ENCODE measurements around the gene INS. TPM values are rescaled to one million over a fixed set of nuclear protein-coding genes. Genes with fewer than 3 reads are reported as not detected.
"Not testable (repeated sequence)": the region's sequence is repeated elsewhere in the genome, so short reads cannot be mapped to it uniquely, and the experiment has no call there.

Gene INS
- total and polyA plus RNA-seq, 2 of the 13 experiments (the other 11 are each of a cell fraction or from before 2014, with no cell fraction given) = not detected

GRCh38 chr11:2124736-2125484 lies 36.1 kb downstream of the INS start:
- H3K9ac ChIP-seq (ENCODE audit: insufficient read depth, low read depth, low read length); H3K4me2 ChIP-seq (ENCODE audit: low read depth, low read length); H3K9me3 ChIP-seq (ENCODE audit: low read length); BruUV-seq (replicated peaks); H3K27me3 ChIP-seq (ENCODE audit: control insufficient read depth in 1 of 2, insufficient read depth in 2 of 2, low read length in 2 of 2); H3K27ac ChIP-seq (ENCODE audit: extremely low read length, insufficient read depth, low read length); H3K79me2 ChIP-seq (ENCODE audit: insufficient read depth, low read length); in situ Hi-C loops (cut with HindIII; ENCODE audit: extremely low pct_ligation_motif_present, low pct_unique_long_range_greater_than_20kb); CTCF ChIA-PET (ENCODE audit: low intra/inter-chr PET ratio, low total read pairs); H3K4me3 ChIP-seq (replicated peaks in 1 of 3; ENCODE audit: insufficient read depth in 1 of 3, low read depth in 2 of 3, low read length in 3 of 3); H3K36me3 ChIP-seq (replicated peaks in 1 of 2; ENCODE audit: control insufficient read depth in 1 of 2, insufficient read depth in 2 of 2, low read length in 2 of 2); FAIRE-seq; H4K20me1 ChIP-seq (ENCODE audit: insufficient read depth, low read length); ATAC-seq; DNase-seq (ENCODE audit: low spot score); H2AFZ ChIP-seq (ENCODE audit: low read length); intact Hi-C loops (cut with micrococcal nuclease; ENCODE audit: unreplicated experiment): not testable (repeated sequence)
- POLR2A ChIA-PET = interaction anchor here (2.6 kb wide), 1 partner anchor 12 kb away, joined by 13 read pairs; no protein-coding TSS in a partner anchor
- 0 out of 2 replicates have a peak, but pooled peaks have one; percentile 20 for TF ChIP-seq MNT (IDR thresholded peaks at IDR 0.05)
- 57% methylated on average over 10 of the region's 10 CpGs for WGBS (ENCODE audit: low lambda C conversion rate)
- peaks cover 42% of the 10 kb centered on the region for H3K4me1 ChIP-seq (ENCODE audit: insufficient read depth, low read length)

DNA sequence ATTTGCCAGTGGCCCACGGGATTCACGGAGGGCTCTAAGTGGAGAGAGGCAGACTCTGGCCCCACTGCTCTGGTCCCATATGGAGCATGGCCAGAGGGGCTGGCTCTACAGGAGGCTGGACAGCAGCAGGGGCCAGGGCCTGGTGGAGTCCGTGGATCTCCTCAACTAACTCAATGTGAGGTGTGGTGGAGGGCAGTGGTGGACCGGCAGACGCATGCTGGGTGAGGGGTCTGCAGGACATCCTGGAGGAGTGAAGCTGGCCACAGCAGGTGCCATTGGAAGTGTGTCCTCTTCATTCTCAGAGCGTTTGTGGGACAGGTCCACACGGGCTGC lies 37.4 kb downstream of the INS start:
- intact Hi-C loops (cut with micrococcal nuclease; ENCODE audit: unreplicated experiment) (no loop called here), in situ Hi-C loops (cut with HindIII; ENCODE audit: extremely low pct_ligation_motif_present, low pct_unique_long_range_greater_than_20kb) (no loop called here)
- Histone ChIP-seq H3K9me3 (ENCODE audit: low read length) (no peaks in the 10 kb centered on the region), H3K9ac (ENCODE audit: insufficient read depth, low read depth, low read length) (no peak overlapping the region), H3K27ac (ENCODE audit: extremely low read length, insufficient read depth, low read length) (no peak overlapping the region), H4K20me1 (ENCODE audit: insufficient read depth, low read length) (peaks cover 3% of the 10 kb centered on the region; the same call in 1 of the 2 replicates), H3K4me2 (ENCODE audit: low read depth, low read length) (no peak overlapping the region), H3K4me1 (ENCODE audit: insufficient read depth, low read length) (peaks cover 45% of the 10 kb centered on the region), H3K36me3 (replicated peaks in 1 of 2; ENCODE audit: control insufficient read depth in 1 of 2, insufficient read depth in 2 of 2, low read length in 2 of 2) (no peaks in the 10 kb centered on the region), H3K79me2 (ENCODE audit: insufficient read depth, low read length) (no peaks in the 10 kb centered on the region), H2AFZ (ENCODE audit: low read length) (no peak overlapping the region), H3K27me3 (ENCODE audit: control insufficient read depth in 1 of 2, insufficient read depth in 2 of 2, low read length in 2 of 2) (peaks cover 2 to 13% of the 10 kb centered on the region in 2 experiments; a peak in 3 of 5 replicates), H3K4me3 (replicated peaks in 1 of 3; ENCODE audit: insufficient read depth in 1 of 3, low read depth in 2 of 3, low read length in 3 of 3) (no peak overlapping the region)
- WGBS (ENCODE audit: low lambda C conversion rate) = 63% methylated on average over 7 of the region's 7 CpGs
- BruUV-seq (replicated peaks) = no TSS peak
- FAIRE-seq (no peak), ATAC-seq (no peak), DNase-seq (ENCODE audit: low spot score) (no peak)
- POLR2A ChIA-PET = interaction anchor here (1.0 to 2.6 kb wide), 4 partner anchors 13 to 175 kb away, joined by 3 to 13 read pairs (median 6); no protein-coding TSS in a partner anchor
- CTCF ChIA-PET (ENCODE audit: low intra/inter-chr PET ratio, low total read pairs) = interaction anchor here (0.8 to 1.2 kb wide), 2 partner anchors 87 to 155 kb away, joined by 4 to 5 read pairs; no protein-coding TSS in a partner anchor
- TF ChIP-seq HNRNPL (IDR thresholded peaks at IDR 0.05; ENCODE audit: low read depth, low read length) (0 out of 2 replicates have a peak, but pooled peaks have one; percentile 10), HMG20A (CRISPR knock-in tag; IDR thresholded peaks at IDR 0.05; ENCODE audit: borderline replicate concordance) (no peak), TBL1XR1 (IDR thresholded peaks at IDR 0.05; ENCODE audit: borderline replicate concordance, low read length, partially characterized antibody) (no peak), ZNF691 (CRISPR knock-in tag; IDR thresholded peaks at IDR 0.05; ENCODE audit: borderline replicate concordance, low read depth) (0 out of 2 replicates have a peak, but pooled peaks have one; percentile 16), HIC2 (CRISPR knock-in tag; IDR thresholded peaks at IDR 0.05; ENCODE audit: low read depth) (0 out of 2 replicates have a peak, but pooled peaks have one; percentile 1), ZNF280B (CRISPR knock-in tag; IDR thresholded peaks at IDR 0.05; ENCODE audit: borderline replicate concordance) (peak; percentile 15; the same call in 1 of the 2 replicates)

Data from HepG2 (cell line).